Fibroblast of lung (primary cell): ENCODE measurements around the gene FUOM. TPM values are rescaled to one million over a fixed set of nuclear protein-coding genes. Genes with fewer than 3 reads are reported as not detected.
"Not testable (repeated sequence)": the region's sequence is repeated elsewhere in the genome, so short reads cannot be mapped to it uniquely, and the experiment has no call there.

Experiments
- DNase-seq, 2 donors: peaks; one replicate each; pipeline versions ENCODE4 v3.0.0 to v3.0.0-alpha.2; 2010; ENCODE audit warnings: low read depth in 2 of 2
- H2AFZ ChIP-seq: 2 replicates; pipeline ENCODE4 v1.5.1; 2012; ENCODE audit warnings: low read length, control low read depth, inconsistent platforms
- H3K27ac ChIP-seq: 2 replicates; pipeline ENCODE4 v1.5.1; 2011; ENCODE audit warnings: low read length, control low read depth; ENCODE audit not compliant: insufficient read depth
- H3K27me3 ChIP-seq: 2 replicates; pipeline ENCODE4 v1.5.1; 2011; ENCODE audit warnings: mild to moderate bottlenecking, low read length; ENCODE audit not compliant: control insufficient read depth, insufficient read depth
- H3K36me3 ChIP-seq: 2 replicates; pipeline ENCODE4 v1.5.1; 2011; ENCODE audit warnings: low read length; ENCODE audit not compliant: control insufficient read depth, insufficient read depth
- H3K4me1 ChIP-seq: 2 replicates; pipeline ENCODE4 v1.5.1; 2011; ENCODE audit warnings: low read length; ENCODE audit not compliant: control insufficient read depth, insufficient read depth; ENCODE audit errors: extremely low read depth
- H3K4me2 ChIP-seq: 2 replicates; pipeline ENCODE4 v1.5.1; 2011; ENCODE audit warnings: low read length, control low read depth; ENCODE audit not compliant: insufficient read depth; ENCODE audit errors: extremely low read depth
- H3K4me3 ChIP-seq, 4 experiments: fragments of 200-600 bp in 1 of 4; sonication (generic) in 1 of 4; replicated peaks in 1 of 4; 2 replicates each; pipeline ENCODE4 v1.5.1; 2011 to 2016; ENCODE audit warnings: low read length in 4 of 4, low read depth in 3 of 4, mild to moderate bottlenecking in 3 of 4, control low read depth in 2 of 4, inconsistent platforms in 1 of 4, mixed read lengths in 1 of 4; ENCODE audit not compliant: insufficient read depth in 1 of 4; ENCODE audit errors: control extremely low read depth in 1 of 4
- H3K79me2 ChIP-seq: 2 replicates; pipeline ENCODE4 v1.5.1; 2012; ENCODE audit warnings: mild to moderate bottlenecking, low read length, inconsistent platforms; ENCODE audit not compliant: control insufficient read depth, insufficient read depth
- H3K9ac ChIP-seq: 2 replicates; pipeline ENCODE4 v1.5.1; 2011; ENCODE audit warnings: mild to moderate bottlenecking, low read length, control low read depth; ENCODE audit not compliant: insufficient read depth
- H3K9me3 ChIP-seq: 2 replicates; pipeline ENCODE4 v1.5.1; 2012; ENCODE audit warnings: low read depth, low read length; ENCODE audit not compliant: control insufficient read depth, insufficient read depth
- H4K20me1 ChIP-seq: 2 replicates; pipeline ENCODE4 v1.5.1; 2011; ENCODE audit warnings: low read length; ENCODE audit not compliant: control insufficient read depth, insufficient read depth; ENCODE audit errors: extremely low read depth
- EZH2 ChIP-seq: IDR thresholded peaks from 2 replicates; pipeline ENCODE4 v1.5.1; 2012; ENCODE audit warnings: low read length, control low read depth, mild to moderate bottlenecking; ENCODE audit errors: missing control alignments
- polyA plus RNA-seq, 2 donors: library from polyadenylated mRNA; depleted of rRNA in 1 of 2; stranded (reverse) in 1 of 2; unstranded in 1 of 2; fragments of >200 nt; gene quantifications; 2 replicates each; pipeline ENCODE4 v1.2.1, GENCODE V29; 2011 to 2012; ENCODE audit warnings: missing spikeins in 1 of 2
- total RNA-seq: library from RNA; depleted of rRNA; stranded (reverse); fragments of >200 nt; gene quantifications from 2 replicates; pipeline ENCODE4 v1.2.1, GENCODE V29; 2014
- TF ChIP-seq, protein P1 (sequence below), 2 donors: IDR thresholded peaks in 1 of 2; conservative IDR thresholded peaks in 1 of 2; 1 replicate in 1 of 2; 2 replicates in 1 of 2; pipeline ENCODE4 v1.5.1; 2011 to 2012; ENCODE audit warnings: low read length in 2 of 2, control low read depth in 1 of 2, inconsistent platforms in 1 of 2, low read depth in 1 of 2, mild to moderate bottlenecking in 1 of 2

The FUOM gene
- total and polyA plus RNA-seq, 2 donors (not counting 1 experiment from before 2014, with no cell fraction given) = 14.2 to 15.0 TPM

GRCh38 chr10:133370030-133370786 is 12.4 kb upstream of the FUOM start:
- no peak for TF ChIP-seq EZH2
- TF ChIP-seq, protein P1, sequence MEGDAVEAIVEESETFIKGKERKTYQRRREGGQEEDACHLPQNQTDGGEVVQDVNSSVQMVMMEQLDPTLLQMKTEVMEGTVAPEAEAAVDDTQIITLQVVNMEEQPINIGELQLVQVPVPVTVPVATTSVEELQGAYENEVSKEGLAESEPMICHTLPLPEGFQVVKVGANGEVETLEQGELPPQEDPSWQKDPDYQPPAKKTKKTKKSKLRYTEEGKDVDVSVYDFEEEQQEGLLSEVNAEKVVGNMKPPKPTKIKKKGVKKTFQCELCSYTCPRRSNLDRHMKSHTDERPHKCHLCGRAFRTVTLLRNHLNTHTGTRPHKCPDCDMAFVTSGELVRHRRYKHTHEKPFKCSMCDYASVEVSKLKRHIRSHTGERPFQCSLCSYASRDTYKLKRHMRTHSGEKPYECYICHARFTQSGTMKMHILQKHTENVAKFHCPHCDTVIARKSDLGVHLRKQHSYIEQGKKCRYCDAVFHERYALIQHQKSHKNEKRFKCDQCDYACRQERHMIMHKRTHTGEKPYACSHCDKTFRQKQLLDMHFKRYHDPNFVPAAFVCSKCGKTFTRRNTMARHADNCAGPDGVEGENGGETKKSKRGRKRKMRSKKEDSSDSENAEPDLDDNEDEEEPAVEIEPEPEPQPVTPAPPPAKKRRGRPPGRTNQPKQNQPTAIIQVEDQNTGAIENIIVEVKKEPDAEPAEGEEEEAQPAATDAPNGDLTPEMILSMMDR (conservative IDR thresholded peaks at IDR 0.05 in 1 of 2, IDR thresholded peaks at IDR 0.05 in 1 of 2; ENCODE audit: low read depth in 1 of 2, low read length in 2 of 2) = no peak
- H3K9ac ChIP-seq = no peak overlapping the region
- H3K27ac ChIP-seq = no peak overlapping the region
- DNase-seq = no peak
- no peaks in the 10 kb centered on the region for H4K20me1 ChIP-seq
- H3K4me2 ChIP-seq = no peak overlapping the region
- H3K4me1 ChIP-seq = no peaks in the 10 kb centered on the region
- H3K9me3 ChIP-seq = no peaks in the 10 kb centered on the region
- H3K79me2 ChIP-seq = peaks cover 1% of the 10 kb centered on the region
- H3K4me3 ChIP-seq = no peak overlapping the region
- H3K36me3 ChIP-seq = peaks cover 24% of the 10 kb centered on the region
- H2AFZ ChIP-seq = no peak overlapping the region
- no peaks in the 10 kb centered on the region for H3K27me3 ChIP-seq

DNA sequence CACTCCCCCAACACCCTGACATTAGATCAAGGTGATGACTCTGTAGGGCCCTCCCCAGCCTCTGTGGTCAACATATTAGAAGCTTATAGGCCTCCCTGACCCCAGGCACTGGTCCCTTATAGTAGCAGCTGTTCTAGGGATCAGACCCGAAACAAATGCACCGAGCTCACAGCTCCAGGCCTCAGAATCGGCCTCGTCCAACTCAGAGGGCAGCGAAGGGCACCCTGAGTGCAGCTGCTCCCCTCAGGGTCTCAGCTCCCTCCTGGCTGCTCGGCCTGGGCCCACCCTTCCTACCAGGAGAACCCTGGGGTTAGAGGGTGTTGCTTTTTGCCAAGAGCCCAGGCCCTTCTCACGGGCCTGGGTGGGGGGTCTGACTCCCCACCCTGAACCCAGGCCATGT is 10.3 kb upstream of the FUOM start:
- Histone ChIP-seq H4K20me1 (no peaks in the 10 kb centered on the region), H2AFZ (no peak overlapping the region), H3K79me2 (peaks cover 1% of the 10 kb centered on the region), H3K4me3 (no peak overlapping the region), H3K27ac (no peak overlapping the region), H3K4me1 (no peaks in the 10 kb centered on the region), H3K36me3 (peaks cover 26% of the 10 kb centered on the region), H3K4me2 (no peak overlapping the region), H3K27me3 (no peaks in the 10 kb centered on the region), H3K9me3 (no peaks in the 10 kb centered on the region), H3K9ac (no peak overlapping the region)
- no peak for TF ChIP-seq EZH2
- TF ChIP-seq, protein P1 (conservative IDR thresholded peaks at IDR 0.05 in 1 of 2, IDR thresholded peaks at IDR 0.05 in 1 of 2; ENCODE audit: low read depth in 1 of 2, low read length in 2 of 2) = no peak
- DNase-seq = no peak

- not testable (repeated sequence) for H4K20me1 ChIP-seq, H3K27ac ChIP-seq, H2AFZ ChIP-seq, H3K79me2 ChIP-seq, H3K9me3 ChIP-seq, H3K9ac ChIP-seq, H3K27me3 ChIP-seq, DNase-seq, H3K4me3 ChIP-seq, H3K4me2 ChIP-seq, H3K4me1 ChIP-seq
- peaks cover 28% of the 10 kb centered on the region for H3K36me3 ChIP-seq
Measured at GRCh38 chr10:133367461-133367860, 9.6 kb upstream of the FUOM start.
